Hematopoietic multipotent progenitor cell treated with erythropoietin and hydrocortisone succinate and interleukin-3 and kit ligand, for 15 days (in vitro differentiated cells): Measurements from ENCODE around the gene PPARA.

ENCODE experiments used
- DNase-seq: peaks from one replicate; pipeline ENCODE4 v3.0.0-alpha.2; 2015; ENCODE audit warnings: low spot score

The PPARA gene

DNA sequence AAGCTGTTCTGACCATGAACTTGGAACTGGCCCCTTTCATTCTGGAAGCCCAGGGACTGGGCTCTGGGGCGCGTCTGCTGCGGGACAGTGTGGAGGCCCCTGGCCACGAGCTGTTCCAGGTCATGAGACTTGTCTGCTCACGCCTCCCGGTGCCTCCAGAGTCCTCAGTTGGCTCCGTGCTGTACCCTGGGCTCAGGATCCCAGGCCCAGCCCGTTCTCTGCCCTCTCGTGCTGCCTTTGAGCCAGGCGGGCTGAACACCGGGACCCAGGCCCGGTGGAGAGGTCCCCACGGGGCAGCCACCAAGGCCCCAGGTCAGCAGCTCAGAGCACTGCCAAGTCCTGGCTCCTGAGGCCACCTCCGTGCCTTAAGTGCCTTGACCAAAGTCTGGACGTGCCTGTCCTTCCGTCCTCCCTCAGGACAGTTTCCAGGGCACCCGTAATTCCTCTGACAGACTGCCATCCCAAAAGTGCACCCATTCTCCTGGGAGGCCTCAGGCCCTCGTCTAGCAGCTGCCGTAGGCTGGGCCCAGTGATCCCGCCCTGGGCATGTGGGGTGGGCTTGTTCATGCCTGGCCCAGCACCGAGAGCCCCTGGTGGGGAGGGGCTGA lies 36.3 kb upstream of the PPARA start:
- no peak for DNase-seq

DNA sequence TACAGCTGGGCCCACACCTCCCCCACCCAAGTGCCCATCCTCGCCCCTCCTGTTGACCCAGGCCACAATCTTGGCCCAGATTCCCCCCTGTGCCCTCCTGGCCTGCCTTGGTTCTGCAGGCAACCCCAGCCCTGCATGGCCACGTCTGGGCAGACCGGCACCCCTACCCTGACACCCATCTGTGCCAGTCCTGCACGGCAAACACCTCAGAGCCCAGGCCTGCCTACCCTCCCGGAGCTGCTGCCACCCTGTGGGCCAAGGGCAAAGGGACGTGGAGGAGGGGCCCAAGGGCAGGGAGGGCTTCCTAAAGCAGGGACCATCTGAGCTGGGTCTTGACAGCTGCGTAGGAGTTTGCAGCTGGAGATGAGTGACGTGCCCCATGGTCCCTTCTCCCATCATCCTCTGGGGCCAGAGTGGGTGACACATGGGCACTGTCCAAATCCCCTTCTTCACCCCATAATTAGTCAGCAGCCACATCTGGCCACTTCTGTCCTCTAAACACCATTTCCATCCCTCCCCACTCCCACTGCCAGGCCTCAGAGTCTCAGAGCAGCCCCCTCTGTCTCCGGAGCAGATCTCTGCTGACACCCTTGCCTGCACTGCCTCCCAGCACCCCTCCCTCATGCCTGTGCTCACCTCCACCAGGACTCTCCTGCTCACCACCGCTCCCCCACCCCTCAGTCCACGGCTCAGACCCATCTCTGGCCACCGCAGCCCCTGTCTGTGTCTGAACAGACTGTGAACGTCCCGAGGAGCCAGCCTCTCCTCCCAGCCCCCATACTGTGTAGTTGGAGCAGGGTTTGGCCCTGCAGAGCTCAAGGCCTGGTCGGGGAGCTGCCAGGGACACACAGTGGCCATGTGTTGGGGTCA lies 35.6 kb upstream of the PPARA start:
- DNase-seq: no peak

DNA sequence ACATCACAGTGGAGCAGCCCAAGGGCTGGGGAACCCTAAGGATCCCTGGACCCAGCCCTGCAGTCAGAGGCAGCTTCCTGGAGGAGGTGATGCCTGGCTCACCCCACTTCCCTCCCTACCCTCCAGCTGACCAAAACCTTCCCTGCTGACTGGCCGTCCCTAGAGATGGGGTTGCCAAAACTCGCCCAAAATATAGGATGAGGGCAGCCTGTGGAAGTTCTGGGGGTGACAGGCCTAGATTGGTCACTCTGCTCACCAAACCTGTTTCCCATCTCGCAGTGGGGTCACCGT lies 35.0 kb upstream of the PPARA start:
- DNase-seq: no peak

DNA sequence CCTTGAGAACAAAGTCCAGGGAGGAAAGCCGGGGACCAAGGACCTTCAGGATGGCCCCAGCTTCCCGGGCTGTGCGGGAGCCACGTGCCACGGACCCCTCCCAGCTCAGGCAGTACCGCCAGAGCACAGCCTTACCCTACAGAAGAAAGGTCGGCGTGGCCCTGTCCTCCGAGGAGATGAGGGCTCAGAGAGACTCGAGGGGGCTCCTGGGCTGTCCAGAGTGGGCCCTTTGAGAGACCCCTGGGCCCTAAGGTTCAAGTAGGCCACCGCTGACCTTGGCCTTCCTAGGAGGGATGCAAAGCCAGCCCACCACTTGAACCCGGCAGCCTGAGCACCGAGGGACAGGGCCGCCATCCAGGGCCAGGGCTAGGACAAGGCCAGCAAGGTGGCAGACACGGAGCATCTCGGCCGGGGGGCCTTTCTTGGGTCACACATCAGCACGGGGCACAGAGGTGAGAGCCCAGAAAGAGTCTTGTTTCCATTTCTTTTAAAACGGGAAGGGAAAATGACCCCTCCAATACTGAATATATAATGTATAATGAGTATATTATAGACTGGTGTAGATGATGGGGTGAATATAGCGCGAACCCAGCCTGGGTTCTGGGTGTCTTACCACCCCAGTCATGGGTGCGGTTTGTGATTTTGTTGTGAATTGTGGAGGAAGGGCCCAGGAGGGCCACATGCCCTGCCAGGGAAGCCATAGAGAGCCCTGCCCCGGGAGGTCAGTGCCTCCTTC lies 34.4 kb upstream of the PPARA start:
- DNase-seq: no peak

DNA sequence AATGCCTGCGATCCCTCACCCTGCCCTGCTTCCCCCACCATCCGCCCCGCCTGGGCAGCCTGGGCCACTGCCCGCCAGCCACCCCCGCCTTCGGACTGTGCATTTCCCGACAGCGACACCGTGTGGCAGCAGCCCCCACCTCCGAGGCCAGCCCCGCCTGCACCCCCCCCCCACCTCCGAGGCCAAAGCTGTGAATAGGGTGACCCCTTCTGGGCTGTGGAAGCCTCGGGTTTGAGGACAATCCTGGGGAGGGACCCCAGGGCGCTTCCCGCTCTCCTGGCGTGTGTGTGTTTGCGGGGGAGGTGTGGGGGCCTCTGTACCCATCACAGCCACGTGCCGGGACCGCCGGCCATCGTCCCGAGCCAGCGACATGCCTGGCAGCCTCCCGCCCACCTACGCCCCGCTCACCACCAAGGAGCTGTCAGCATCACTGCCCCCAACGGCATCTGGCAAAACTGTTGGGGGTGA lies 33.8 kb upstream of the PPARA start:
- DNase-seq: peak; percentile 88

DNA sequence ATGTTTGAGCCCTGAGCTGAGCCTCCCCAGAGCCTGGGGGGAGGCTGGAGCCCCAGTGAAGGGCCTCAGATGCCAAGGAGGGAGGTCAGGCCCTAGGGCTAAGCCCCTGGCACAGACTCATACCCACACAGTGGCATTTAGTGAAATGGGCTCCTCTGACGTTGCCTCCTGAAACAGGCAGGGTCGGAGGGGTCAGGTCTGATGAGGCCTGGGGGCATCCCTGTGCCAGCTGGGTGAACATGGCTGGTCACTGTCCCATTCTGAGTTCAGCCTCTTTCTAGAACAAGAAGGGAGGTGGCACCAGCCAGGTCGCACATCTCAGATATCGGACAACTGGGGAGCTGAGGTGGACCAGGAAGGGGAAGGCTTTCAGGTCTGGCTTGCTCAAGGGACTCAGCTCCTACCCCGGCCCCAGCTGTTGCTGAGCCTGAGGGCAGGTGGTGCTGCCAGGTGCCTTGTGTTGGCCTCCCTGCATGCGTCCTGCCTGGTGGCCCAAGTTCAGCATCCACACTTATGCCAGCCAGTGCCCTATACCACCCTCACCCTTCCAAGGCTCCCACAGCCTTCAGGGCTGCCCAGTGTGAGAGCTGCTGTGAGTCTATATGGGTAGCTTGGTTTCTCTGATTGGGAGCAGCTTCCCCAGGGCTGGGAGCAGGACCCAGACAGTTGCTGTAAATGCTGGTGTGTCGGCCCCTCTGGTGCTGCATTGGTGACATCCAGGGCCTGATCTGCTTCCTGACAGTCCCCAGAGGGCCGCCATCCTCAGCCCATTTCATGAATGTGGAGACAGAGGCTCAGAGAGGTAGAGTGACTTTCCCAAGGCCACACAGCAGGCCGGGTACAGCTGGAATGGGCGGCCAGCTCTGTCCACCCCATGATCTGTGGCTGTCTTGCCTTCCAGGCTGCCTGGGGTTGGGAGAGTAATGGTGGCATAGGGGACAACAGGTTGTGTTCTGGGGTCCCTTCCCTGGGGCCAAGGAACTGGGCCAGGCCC lies 32.8 kb upstream of the PPARA start:
- DNase-seq: no peak

DNA sequence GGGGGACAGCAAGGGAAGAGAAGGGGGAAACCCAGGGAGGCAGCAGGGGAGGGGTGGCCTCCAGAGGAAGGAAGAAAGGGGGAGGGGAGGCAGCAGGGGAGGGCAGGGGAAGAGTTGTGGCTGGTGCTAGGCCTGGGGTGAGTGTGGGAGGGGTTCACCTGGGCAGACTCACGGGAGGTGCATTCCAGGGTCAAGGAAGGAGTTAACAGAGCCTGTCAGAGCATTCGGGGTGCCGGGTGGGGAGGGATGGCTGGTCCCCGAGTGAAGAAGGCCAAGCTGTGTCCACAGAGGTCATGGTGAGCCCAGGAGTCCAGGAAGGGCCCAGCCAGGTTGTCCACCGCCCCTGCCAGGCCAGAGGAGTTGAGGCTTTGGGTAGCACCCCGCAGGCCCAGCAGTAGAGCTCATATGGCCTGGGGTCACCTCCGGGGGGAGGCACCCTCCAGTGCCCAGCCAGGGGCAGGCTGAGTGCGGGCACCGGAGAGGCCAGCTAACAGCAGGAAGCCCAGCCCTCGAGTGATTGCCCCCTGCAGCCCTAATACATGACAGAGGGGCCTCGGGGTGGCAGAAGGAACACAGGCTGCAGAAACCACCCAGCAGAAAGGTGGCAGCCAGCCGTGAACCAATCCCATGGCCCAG lies 31.1 kb upstream of the PPARA start:
- no peak for DNase-seq

DNA sequence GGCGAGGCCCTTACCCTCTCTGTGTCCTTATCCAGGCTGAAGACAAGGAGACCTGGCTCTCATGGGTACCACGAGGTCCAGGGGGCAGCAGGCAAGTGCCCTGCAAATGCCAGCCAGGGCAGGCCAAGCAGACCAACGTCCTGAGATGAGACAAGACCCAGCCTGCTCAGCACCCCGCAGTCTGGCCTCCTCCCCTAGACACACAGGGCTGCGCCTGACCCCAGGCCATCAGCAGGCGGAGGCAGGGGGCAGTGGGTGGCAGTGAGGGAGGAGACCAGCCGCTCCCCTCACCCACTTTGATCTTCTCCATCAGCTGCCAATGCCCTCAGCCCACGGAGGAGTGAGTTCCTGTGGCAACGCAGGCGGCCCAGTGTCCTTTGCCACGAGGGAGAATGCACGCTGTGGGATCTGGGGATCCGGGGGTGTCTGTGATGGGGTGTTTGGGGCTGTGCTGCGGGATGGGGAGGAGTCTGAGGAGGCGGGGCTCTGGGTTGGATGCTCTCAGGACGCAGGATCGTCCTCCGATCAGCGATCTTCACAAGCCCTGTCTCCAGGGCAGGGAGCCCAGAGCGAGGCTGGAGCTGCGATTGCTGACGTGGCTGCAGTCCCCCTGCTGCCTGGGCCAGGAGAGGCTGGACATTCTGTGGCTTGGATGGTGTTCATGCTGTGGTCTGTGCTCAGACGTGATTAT lies 30.5 kb upstream of the PPARA start:
- no peak for DNase-seq

DNA sequence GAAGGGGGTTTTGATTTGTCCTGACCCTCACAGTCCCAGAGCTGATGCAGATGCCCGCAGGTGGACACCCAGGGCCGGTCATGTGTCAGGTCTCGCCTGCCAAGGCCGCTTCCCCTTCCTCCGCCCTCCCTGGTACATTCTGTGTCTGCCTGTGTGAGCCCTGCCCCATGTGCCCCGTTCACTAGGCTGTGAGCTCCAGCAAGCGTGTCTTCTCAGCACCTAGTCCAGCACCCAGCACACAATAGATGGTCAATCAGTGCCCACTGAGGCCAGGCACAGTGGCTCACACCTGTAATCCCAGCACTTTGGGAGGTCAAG lies 29.9 kb upstream of the PPARA start:
- DNase-seq: no peak

DNA sequence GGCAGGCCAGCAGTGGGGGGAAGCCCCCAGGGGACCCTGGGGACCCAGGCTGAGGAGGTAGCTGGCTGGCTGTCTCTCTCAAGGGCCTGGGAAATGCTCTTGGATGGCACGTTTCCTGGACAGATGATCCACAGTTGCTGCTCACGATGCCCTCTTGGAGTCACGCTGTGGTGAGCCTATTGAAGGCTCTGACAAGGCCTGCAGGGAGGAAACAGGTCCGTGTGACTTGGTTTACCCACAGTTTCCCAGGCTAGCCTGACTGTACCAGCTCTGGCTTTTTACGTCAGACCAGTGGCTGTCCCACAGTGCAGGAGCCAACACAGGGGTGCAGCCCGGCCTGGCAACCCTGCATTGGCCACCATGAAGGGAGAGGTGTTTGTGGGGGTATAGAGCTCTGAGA lies 29.2 kb upstream of the PPARA start:
- DNase-seq: no peak

DNA sequence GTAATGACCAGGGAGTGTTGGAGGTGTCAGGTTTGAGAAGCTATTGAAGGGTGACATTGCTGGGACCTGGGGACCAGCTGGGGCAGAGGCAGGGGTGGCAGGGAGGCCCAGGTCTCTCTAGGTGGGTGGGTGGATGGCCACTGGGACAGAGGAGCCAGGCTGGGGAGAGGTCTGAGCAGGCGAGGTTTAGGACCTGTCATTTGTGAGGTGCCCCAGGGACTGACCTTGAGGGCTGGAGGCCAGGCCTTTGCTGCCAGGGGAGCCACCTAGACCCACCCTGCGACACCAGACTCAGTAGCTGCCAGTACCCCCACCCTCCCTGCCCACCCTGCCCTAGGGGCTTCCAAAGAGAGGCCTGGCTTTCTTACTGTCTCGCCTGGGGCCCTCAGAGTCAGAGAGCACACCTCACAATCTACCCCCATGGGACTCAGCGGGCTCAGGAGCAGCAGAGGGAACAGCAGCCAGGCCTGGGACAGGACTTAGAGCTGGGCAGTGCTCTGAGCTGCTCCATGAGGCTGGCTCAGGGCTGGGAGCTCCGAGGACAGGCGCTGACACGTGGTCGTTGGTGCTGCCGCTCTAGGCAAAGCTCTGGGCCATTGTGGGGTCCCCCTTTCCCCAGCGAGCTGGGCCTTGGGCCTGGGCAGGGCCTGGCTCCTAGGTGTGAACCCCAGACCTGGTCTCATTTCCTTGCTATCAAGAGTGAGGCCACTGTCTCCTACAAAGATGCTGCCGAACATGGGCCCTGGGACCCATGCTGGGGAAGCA lies 28.6 kb upstream of the PPARA start:
- DNase-seq: no peak

DNA sequence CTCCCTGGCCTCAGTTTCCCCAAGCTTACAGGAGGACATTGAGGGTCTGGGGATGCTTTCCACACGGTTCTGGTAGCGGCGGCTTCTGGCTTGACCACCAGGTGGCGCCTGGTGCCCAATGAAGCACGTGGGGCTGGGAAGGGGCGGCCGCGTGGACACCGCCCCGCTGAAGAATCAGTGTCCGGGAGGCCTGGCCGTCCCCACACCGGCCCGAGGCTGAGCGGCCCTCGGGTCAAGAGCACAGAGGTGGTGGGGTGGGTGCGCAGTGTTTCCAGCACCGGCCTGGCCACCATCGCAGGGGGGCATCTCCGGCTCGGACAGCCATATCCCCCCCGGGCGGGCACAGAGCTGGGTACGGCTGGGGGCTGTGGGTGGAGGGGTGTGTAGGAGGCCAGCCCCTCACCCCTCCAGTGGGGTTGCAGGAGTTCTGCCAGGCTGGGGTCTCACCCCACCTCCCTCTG lies 27.8 kb upstream of the PPARA start:
- DNase-seq: peak; percentile 73

DNA sequence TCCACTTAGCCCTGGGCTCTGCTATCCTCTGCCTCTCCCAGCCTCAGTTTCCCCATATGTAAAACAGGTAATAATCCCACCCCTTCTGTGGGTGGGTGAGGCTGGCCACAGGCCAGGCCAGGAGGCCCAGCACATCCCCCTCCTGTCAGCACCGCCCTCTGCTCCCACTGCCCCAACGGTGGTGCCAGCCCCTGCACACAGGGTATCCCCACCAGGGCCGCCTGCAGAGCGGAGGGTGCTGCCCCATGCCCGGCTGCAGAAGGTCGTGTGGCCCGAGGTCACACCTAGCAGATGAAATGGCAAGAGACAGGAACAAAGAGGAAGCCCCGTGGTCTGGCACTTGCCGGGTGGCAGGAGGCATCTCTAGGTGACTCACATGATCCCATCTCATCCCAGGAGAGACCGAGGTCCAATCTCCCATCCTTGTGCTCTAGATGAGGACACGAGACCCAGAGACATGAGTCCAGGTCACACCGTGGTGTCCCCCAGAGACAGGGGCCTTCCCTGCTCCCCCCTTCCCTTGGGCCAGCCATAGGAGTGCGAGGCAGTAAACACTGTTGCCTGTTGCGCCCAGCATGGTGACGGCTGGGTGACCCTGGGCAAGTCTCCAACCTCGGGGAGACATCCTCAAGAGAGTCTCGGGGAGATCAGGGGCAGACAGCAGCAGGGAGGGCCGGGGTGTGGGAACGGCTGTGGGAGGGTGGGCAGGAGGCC lies 27.2 kb upstream of the PPARA start:
- no peak for DNase-seq

DNA sequence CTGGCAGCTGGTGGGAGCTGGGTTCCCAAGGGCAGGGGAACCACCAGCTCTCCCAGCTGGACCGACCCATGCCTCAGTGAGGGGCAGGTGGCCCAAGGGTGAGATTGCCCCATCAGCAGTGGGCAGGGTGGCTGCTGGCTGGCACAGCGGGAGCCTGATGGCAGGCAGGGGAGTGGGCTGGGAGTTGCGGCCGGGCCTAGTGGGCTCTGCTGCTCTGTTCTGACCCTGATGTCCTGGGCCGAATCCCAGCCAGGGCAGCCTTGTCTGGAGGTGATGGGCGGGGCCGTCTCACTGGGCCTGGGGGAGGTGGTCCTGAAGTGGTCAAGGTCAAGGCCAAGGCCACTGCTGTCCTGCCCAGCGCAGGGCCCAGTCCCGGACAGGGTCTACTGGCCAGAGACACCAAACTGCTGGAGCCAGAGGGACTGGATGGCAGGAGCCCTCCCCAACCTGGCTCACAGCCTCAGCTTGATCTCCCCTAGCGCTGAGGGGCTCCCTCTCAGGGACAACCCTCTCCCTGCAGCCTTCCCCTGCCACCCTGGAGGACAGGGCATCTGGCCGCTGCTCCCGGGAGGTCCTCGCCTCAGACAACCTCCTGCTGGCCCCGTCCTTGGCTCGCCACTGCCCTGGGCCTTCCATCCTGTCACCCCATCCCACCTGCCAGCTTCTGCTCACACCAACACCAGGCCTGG lies 26.5 kb upstream of the PPARA start:
- DNase-seq: no peak

DNA sequence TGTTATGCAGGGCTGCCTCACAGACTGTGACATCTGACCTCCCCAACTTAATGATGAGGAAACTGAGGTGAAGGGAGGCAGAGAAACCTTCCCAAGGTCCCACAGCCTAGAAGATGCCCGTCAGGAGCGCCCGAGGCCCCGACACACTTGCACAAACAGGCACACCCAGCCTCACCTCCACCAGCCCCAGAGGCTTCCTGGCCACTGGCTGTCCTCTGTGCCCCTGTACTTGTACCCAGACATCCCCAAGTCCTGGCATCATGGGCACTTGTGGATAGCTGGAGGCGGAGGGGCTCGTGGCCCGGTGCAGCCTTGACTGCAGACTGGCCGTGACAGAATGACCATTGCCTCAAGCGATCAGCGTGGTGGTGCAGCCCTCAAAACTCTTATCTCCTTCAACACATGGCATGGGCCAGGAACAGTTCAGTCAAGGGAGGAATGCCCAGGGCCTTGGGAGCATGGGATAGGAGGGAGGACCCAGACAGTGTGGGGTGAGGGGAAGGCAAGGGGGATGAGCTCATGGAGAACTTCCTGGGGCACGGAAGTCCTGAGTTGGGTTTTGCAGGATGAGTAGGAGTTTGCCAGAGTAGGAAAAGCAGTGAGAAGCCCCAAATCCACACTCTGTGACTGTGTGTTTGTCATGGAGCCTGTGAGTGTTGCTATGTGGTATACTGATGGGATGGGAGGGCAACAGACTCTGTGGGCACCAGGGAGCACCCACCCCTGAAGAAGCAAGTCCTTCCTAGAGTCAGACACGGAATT lies 25.8 kb upstream of the PPARA start:
- peak; percentile 8 for DNase-seq

DNA sequence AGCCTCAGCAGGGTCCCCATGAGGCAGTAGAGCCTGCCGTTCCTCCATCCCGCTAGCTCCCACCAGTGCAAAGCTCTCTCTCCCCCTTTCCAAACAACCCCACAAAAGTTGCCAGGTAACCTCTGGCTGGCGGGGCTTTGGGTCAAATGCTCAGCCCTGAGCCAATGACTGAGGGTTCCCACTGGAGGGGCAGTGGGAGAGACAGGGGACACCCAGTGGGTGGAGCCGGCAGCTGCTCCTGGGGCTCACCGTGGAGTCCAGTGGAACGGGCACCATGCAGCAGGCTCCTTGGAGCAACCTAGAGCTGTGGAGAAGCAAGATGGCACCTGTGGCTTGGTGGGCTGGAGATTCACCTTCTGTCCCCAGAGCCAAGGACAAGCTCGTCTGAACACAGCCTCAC lies 25.0 kb upstream of the PPARA start:
- no peak for DNase-seq

DNA sequence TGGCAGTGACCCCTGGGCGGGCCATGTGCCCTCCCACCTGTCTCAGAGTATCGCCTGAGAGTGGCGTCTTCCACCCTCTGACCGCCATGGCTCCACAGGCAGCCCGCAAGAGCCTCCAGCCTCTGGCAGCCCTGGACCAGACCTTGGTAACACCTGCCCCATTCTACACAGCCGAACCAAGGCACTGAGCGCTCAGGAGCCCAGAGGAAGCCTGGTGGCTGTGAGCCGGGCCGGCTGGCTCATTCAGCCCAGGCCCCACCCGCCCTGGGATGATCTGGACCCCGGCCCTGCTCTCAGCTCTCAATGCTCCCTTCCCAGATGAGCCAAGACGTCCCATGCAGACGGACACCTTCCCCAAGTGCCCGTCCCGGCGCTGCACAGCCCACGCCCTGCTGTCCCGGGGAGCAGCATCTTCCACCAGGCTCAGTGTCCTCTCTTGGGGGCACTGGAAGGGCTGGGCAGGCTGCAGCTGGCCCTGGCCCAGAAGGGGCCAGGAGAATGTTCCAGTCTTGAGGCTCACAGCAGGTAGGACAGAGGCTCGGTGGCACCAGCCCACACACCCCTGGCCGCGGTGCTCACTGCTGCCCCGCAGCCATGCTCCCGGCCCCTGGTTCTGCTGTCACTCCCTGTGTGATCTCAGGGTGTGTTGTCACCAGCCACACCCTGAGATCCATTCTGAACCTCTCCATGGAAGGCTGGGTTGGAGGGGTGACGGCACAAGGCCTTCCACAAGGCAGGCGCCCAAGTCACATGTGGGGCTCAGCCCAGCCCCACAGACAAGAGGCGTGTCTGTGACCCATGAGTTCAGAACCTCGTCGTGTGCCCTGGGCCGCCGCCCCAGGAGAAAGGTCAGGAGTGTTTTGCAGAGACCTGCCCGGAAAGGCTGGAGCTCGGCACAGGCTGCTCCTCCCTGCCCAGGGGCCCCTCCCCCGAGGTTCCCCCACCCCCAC lies 24.2 kb upstream of the PPARA start:
- DNase-seq: no peak
